ENCODE data around the gene SLC25A3.

DNA sequence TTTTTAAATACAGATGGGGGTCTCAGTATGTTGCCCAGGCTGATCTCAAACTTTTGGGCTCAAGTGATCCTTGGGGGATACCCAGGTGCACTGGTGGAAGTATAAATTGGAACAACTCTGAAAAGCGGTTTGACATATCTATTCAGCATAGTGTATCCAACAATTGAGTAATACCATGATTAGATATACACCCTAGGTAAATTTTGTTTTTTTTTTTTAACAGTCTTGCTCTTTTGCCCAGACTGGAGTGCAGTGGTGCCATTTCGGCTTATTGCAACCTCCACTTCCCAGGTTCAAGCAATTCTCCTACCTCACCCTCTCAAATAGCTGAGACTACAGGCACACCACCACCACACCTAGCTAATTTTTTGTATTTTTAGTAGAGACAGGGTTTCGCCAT lies 31.6 kb upstream of the SLC25A3 start:
- TF ChIP-seq POLR2A (IDR thresholded peaks at IDR 0.05), result no peak
- TF ChIP-seq, protein P1, sequence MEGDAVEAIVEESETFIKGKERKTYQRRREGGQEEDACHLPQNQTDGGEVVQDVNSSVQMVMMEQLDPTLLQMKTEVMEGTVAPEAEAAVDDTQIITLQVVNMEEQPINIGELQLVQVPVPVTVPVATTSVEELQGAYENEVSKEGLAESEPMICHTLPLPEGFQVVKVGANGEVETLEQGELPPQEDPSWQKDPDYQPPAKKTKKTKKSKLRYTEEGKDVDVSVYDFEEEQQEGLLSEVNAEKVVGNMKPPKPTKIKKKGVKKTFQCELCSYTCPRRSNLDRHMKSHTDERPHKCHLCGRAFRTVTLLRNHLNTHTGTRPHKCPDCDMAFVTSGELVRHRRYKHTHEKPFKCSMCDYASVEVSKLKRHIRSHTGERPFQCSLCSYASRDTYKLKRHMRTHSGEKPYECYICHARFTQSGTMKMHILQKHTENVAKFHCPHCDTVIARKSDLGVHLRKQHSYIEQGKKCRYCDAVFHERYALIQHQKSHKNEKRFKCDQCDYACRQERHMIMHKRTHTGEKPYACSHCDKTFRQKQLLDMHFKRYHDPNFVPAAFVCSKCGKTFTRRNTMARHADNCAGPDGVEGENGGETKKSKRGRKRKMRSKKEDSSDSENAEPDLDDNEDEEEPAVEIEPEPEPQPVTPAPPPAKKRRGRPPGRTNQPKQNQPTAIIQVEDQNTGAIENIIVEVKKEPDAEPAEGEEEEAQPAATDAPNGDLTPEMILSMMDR (IDR thresholded peaks at IDR 0.05), result no peak
